ENCODE measurements around the gene AUTS2. TPM values are rescaled to one million over a fixed set of nuclear protein-coding genes. Genes with fewer than 3 reads are reported as not detected.

AUTS2 gene
- total RNA-seq, 1 donor from 2014 or later, result 71.3 TPM

- no peak for DNase-seq (ENCODE audit: low spot score in 2 of 2)
- no peak for FAIRE-seq
Observed at GRCh38 chr7:70000737-70001348, 402.6 kb downstream of the AUTS2 start.

- no peak for FAIRE-seq
- no peak for DNase-seq (ENCODE audit: low spot score in 2 of 2)
Observed at GRCh38 chr7:70005480-70005879, 407.2 kb downstream of the AUTS2 start.

GRCh38 chr7:70005891-70006260 lies 407.6 kb downstream of the AUTS2 start:
- FAIRE-seq (no peak), DNase-seq (ENCODE audit: low spot score in 2 of 2) (no peak)

- FAIRE-seq, result no peak
- no peak for DNase-seq (ENCODE audit: low spot score in 2 of 2)
Observed at GRCh38 chr7:70006261-70006920, 408.1 kb downstream of the AUTS2 start.

GRCh38 chr7:70008466-70008865 lies 410.2 kb downstream of the AUTS2 start:
- no peak for DNase-seq (ENCODE audit: low spot score in 2 of 2)
- no peak for FAIRE-seq

- DNase-seq (ENCODE audit: low spot score in 2 of 2) (no peak), FAIRE-seq (no peak)
Observed at GRCh38 chr7:70014472-70015177, 416.4 kb downstream of the AUTS2 start.

- DNase-seq (ENCODE audit: low spot score in 2 of 2) (no peak), FAIRE-seq (no peak)
Observed at GRCh38 chr7:70015353-70015752, 417.1 kb downstream of the AUTS2 start.

GRCh38 chr7:70016044-70016770 lies 417.9 kb downstream of the AUTS2 start:
- FAIRE-seq (no peak), DNase-seq (ENCODE audit: low spot score in 2 of 2) (no peak)

GRCh38 chr7:70017357-70017756 lies 419.1 kb downstream of the AUTS2 start:
- DNase-seq (ENCODE audit: low spot score in 2 of 2) (no peak), FAIRE-seq (no peak)

GRCh38 chr7:70018700-70019099 lies 420.4 kb downstream of the AUTS2 start:
- FAIRE-seq (no peak), DNase-seq (ENCODE audit: low spot score in 2 of 2) (no peak)

- FAIRE-seq, result no peak
- DNase-seq (ENCODE audit: low spot score in 2 of 2), result no peak
Observed at GRCh38 chr7:70027867-70028266, 429.6 kb downstream of the AUTS2 start.

- FAIRE-seq (no peak), DNase-seq (ENCODE audit: low spot score in 2 of 2) (no peak)
Observed at GRCh38 chr7:70028620-70029019, 430.3 kb downstream of the AUTS2 start.

GRCh38 chr7:70029993-70030392 lies 431.7 kb downstream of the AUTS2 start:
- DNase-seq (ENCODE audit: low spot score in 2 of 2) (no peak), FAIRE-seq (no peak)

GRCh38 chr7:70030745-70031144 lies 432.5 kb downstream of the AUTS2 start:
- no peak for FAIRE-seq

GRCh38 chr7:70031245-70031644 lies 433.0 kb downstream of the AUTS2 start:
- DNase-seq (ENCODE audit: low spot score in 2 of 2), result no peak
- FAIRE-seq, result no peak

More at GRCh38 chr7:70030745-70031144, 432.5 kb downstream of the AUTS2 start:
- no peak for DNase-seq (ENCODE audit: low spot score in 2 of 2)

- DNase-seq (ENCODE audit: low spot score in 2 of 2) (no peak), FAIRE-seq (no peak)
Observed at GRCh38 chr7:70032649-70033048, 434.4 kb downstream of the AUTS2 start.

- no peak for DNase-seq (ENCODE audit: low spot score in 2 of 2)
- FAIRE-seq, result no peak
Observed at GRCh38 chr7:70033226-70033625, 435.0 kb downstream of the AUTS2 start.

GRCh38 chr7:70034999-70035398 lies 436.7 kb downstream of the AUTS2 start:
- FAIRE-seq, result no peak

GRCh38 chr7:70035519-70035918 lies 437.2 kb downstream of the AUTS2 start:
- no peak for FAIRE-seq
- DNase-seq (ENCODE audit: low spot score in 2 of 2), result no peak

More at GRCh38 chr7:70034999-70035398, 436.7 kb downstream of the AUTS2 start:
- DNase-seq (ENCODE audit: low spot score in 2 of 2), result no peak

GRCh38 chr7:70035955-70036354 lies 437.7 kb downstream of the AUTS2 start:
- DNase-seq (ENCODE audit: low spot score in 2 of 2) (no peak), FAIRE-seq (no peak)

- FAIRE-seq, result no peak
- no peak for DNase-seq (ENCODE audit: low spot score in 2 of 2)
Observed at GRCh38 chr7:70036695-70037094, 438.4 kb downstream of the AUTS2 start.
